ENCODE data around the gene PRKCZ.

DNA sequence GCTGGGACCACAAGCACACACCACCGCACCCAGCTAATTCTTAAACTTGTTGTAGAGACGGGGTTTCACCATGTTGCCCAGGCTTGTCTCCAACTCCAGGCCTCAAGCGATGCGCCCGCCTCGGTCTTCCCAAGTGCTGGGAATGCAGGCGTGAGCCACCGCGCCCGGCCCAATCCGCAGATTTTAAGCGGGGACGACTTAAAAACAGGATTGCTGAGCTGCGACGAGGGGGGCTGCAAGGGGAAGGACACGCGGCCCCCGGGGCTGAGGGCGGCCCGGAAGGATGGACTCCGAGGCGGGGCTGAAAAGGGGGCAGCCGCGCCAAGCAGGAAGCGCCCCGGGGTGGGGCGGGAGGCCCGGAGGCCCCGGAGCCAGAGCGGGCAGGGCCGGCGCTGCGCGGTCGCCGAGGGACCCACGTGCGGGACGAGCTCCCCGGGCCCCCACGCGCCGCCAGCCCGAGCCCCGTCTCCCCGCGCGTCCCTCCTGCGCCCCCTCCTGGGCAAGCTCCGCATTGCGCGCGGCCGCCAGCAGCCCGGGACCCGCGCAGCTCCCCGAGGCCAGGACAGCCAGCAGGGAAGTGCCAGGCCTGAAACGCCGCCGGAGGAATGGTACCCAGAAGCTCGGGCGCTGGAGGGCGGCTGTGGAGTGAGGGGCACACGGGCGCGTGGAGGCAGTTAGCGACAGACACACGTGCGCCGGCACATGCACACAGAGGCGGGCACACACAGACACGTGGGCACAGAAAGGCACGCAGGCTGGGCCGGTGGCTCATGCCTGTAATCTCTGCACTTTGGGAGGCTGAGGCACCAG lies 5.5 kb upstream of the PRKCZ start:
- TF ChIP-seq CTCF (IDR thresholded peaks at IDR 0.05) (peak in 2 of 3 experiments; percentile 88 to 91), POLR2A (IDR thresholded peaks at IDR 0.05; ENCODE audit: low read depth) (no peak)

All from esophagus muscularis mucosa (tissue), 3 donors.